HUDEP-2 (cell line): ENCODE results near the gene PPA1.
"Not testable (repeated sequence)": the region's sequence is repeated elsewhere in the genome, so short reads cannot be mapped to it uniquely, and the experiment has no call there.

Source experiments
- DNase-seq, 76 experiments: peaks; one replicate each; lab custom pipeline; 2025; ENCODE audit not compliant: unreplicated experiment in 76 of 76; lab: John Stamatoyannopoulos, UW

PPA1 gene

GRCh38 chr10:70255329-70256299 is 22.4 kb upstream of the PPA1 start:
- peak in 1 of 76 experiments; percentile 4 for DNase-seq

GRCh38 chr10:70254778-70255328 is 21.6 kb upstream of the PPA1 start:
- DNase-seq = no peak

- DNase-seq = no peak
Measured at GRCh38 chr10:70253878-70254765, 20.9 kb upstream of the PPA1 start.

GRCh38 chr10:70250961-70251680 is 17.9 kb upstream of the PPA1 start:
- DNase-seq = no peak

GRCh38 chr10:70247360-70247759 is 14.1 kb upstream of the PPA1 start:
- DNase-seq = no peak

GRCh38 chr10:70241081-70241480 is 7.9 kb upstream of the PPA1 start:
- no peak for DNase-seq

GRCh38 chr10:70239986-70240385 is 6.8 kb upstream of the PPA1 start:
- DNase-seq = not testable (repeated sequence)

- DNase-seq = not testable (repeated sequence)
Measured at GRCh38 chr10:70239077-70239976, 6.1 kb upstream of the PPA1 start.

- DNase-seq = not testable (repeated sequence)
Measured at GRCh38 chr10:70237958-70238536, 4.8 kb upstream of the PPA1 start.

- no peak for DNase-seq
Measured at GRCh38 chr10:70234668-70235447, 1.6 kb upstream of the PPA1 start.

- no peak for DNase-seq
Measured at GRCh38 chr10:70233939-70234300, 691 bp upstream of the PPA1 start.

- no peak for DNase-seq
Measured at GRCh38 chr10:70232859-70233108, 445 bp downstream of the PPA1 start.

- peak in 29 of 76 experiments; percentile 4 to 58 (median 25) for DNase-seq
Measured at GRCh38 chr10:70232155-70232858, 922 bp downstream of the PPA1 start.

GRCh38 chr10:70228491-70228890 is 4.7 kb downstream of the PPA1 start:
- DNase-seq = no peak

- no peak for DNase-seq
Measured at GRCh38 chr10:70227548-70228320, 5.5 kb downstream of the PPA1 start.

GRCh38 chr10:70223728-70224127 is 9.5 kb downstream of the PPA1 start:
- DNase-seq = no peak

- DNase-seq = not testable (repeated sequence)
Measured at GRCh38 chr10:70222811-70223447, 10.3 kb downstream of the PPA1 start.
